Ovary (tissue), 9 donors: ENCODE data around the gene RBBP8. TPM values are rescaled to one million over a fixed set of nuclear protein-coding genes. Genes with fewer than 3 reads are reported as not detected.

Experiments
- DNase-seq, 5 donors: peaks; one replicate each; pipeline ENCODE4 v3.0.0-alpha.2; 2019 to 2020
- H3K27ac ChIP-seq, 2 donors: fragments of 200-600 bp; one replicate each; pipeline versions ENCODE4 v1.5.1 to v1.8.0; 2019 to 2022
- H3K27me3 ChIP-seq: fragments of 200-600 bp; one replicate; pipeline ENCODE4 v1.8.0; 2022
- H3K36me3 ChIP-seq: fragments of 200-600 bp; sonication (generic); one replicate; pipeline ENCODE4 v1.5.1; 2019
- H3K4me1 ChIP-seq: one replicate; pipeline ENCODE4 v1.8.1; 2013; ENCODE audit warnings: mild to moderate bottlenecking, moderate library complexity; ENCODE audit not compliant: insufficient read depth
- H3K4me3 ChIP-seq: fragments of 200-600 bp; sonication (generic); one replicate; pipeline ENCODE4 v1.5.1; 2017
- H3K9me3 ChIP-seq, 2 donors: fragments of 200-600 bp in 1 of 2; sonication (generic) in 1 of 2; one replicate each; pipeline versions ENCODE4 v1.5.1 to v1.8.1; 2013 to 2019; ENCODE audit warnings: mild to moderate bottlenecking in 1 of 2, moderate library complexity in 1 of 2
- EP300 ChIP-seq: sonication (generic); formaldehyde crosslinking; IDR thresholded peaks from one replicate; pipeline ENCODE4 v1.6.1; 2017; ENCODE audit warnings: antibody characterized with exemption
- POLR2A ChIP-seq: fragments of 450-650 bp; IDR thresholded peaks from one replicate; pipeline ENCODE4 v1.6.1; 2017; ENCODE audit warnings: antibody characterized with exemption, mild to moderate bottlenecking, moderate library complexity
- WGBS, 3 donors: extraction: QIAGEN DNeasy Blood & Tissue Kit in 1 of 3; methylation state at CpG; one replicate each; pipeline versions ENCODE4 v1.1.5 to v1.1.7; 2013 to 2017; 5-methylcytosine and 5-hydroxymethylcytosine counted together
- intact Hi-C, 4 donors: fragments of 100-400 bp; cut with DNase I; formaldehyde crosslinking; loops; one replicate each; pipeline versions ENCODE4 v1.11.0 to v1.15.1; 2022 to 2023
- polyA plus RNA-seq, 2 donors: library from polyadenylated mRNA; stranded (reverse); fragments of 200-250 nt in 1 of 2; fragments of 350-450 nt in 1 of 2; fragmentation: Illumina TruSeq in 1 of 2; extraction: RNeasy Lipid Tissue Mini Kit (QIAGEN cat#74804) in 1 of 2; gene quantifications; one replicate each; pipeline ENCODE4 v1.2.3, GENCODE V29; 2013 to 2014
- total RNA-seq, 7 donors: library from RNA; depleted of rRNA in 2 of 7; stranded (reverse); fragments of >200 nt in 2 of 7; fragmentation: NEBNext Ultra II Directional in 3 of 7; extraction: Animal tissue kit (Norgen Biotek cat#: 25700) in 3 of 7; gene quantifications; one replicate each; pipeline versions ENCODE4 v1.1.0 to v1.2.4, GENCODE V29; 2016 to 2023
- TF ChIP-seq, protein P1 (sequence below), 3 donors: fragments of 450-650 bp in 2 of 3; fragments of 200-600 bp in 1 of 3; IDR thresholded peaks; one replicate each; pipeline versions ENCODE4 v1.5.1 to v1.8.0; 2016 to 2022; ENCODE audit warnings: antibody characterized with exemption in 3 of 3, mild to moderate bottlenecking in 1 of 3
- donor health status: DM: no; HTN: no; CAD: no; lungs with moderate emphysema.
- donor health status: DM: no; HTN: no; CAD: no.
- donor health status: Bipolar disorder and iron deficiency.
- donor health status: DM: yes; HTN: yes; CAD: no.
- donor health status: DM: no; HTN: no; CAD: no.
- donor health status: DM: yes; HTN: yes; CAD: no.

Gene RBBP8
- total and polyA plus RNA-seq, 9 donors, result 7.3 to 59.4 (median 13.6) TPM

DNA sequence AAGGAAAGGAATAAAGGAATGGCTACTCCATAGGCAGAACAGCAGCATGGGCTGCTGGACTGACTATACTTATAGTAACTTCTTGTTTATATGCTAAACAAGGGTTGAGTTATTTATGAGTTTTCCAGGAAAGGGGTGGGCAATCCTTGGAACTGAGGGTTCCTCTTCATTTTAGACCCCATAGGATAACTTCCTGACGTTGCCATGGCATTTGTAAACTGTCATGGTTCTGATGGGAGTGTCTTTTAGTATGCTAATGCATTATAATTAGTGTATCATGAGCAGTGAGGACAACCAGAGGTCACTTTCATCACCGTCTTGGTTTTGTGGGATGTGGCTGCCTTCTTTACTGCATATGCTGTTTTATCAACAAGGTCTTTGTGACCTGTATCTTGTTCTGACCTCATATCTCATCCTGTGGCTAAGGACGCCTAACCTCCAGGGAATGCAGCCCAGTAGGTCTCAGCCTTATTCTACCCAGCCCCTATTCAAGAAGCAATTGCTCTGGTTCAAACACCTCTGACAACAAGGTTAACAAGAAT, 103.6 kb downstream of the RBBP8 start:
- TF ChIP-seq, protein P1, sequence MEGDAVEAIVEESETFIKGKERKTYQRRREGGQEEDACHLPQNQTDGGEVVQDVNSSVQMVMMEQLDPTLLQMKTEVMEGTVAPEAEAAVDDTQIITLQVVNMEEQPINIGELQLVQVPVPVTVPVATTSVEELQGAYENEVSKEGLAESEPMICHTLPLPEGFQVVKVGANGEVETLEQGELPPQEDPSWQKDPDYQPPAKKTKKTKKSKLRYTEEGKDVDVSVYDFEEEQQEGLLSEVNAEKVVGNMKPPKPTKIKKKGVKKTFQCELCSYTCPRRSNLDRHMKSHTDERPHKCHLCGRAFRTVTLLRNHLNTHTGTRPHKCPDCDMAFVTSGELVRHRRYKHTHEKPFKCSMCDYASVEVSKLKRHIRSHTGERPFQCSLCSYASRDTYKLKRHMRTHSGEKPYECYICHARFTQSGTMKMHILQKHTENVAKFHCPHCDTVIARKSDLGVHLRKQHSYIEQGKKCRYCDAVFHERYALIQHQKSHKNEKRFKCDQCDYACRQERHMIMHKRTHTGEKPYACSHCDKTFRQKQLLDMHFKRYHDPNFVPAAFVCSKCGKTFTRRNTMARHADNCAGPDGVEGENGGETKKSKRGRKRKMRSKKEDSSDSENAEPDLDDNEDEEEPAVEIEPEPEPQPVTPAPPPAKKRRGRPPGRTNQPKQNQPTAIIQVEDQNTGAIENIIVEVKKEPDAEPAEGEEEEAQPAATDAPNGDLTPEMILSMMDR (IDR thresholded peaks at IDR 0.05), result no peak
- TF ChIP-seq EP300, result no peak
- no peak for TF ChIP-seq POLR2A
- intact Hi-C loops, result loop anchor here in 2 of 4 donors (5.0 to 10.0 kb wide), 2 partner anchors 49 to 368 kb away; no protein-coding TSS in a partner anchor
- no peaks in the 10 kb centered on the region for H3K9me3 ChIP-seq
- H3K4me3 ChIP-seq, result no peak overlapping the region
- no peaks in the 10 kb centered on the region for H3K36me3 ChIP-seq
- WGBS, 3 donors, result 51 to 59% (median 56%) methylated on average over 3 of the region's 3 CpGs
- no peak overlapping the region for H3K27ac ChIP-seq
- H3K4me1 ChIP-seq, result no peaks in the 10 kb centered on the region
- DNase-seq, result no peak
- no peaks in the 10 kb centered on the region for H3K27me3 ChIP-seq

DNA sequence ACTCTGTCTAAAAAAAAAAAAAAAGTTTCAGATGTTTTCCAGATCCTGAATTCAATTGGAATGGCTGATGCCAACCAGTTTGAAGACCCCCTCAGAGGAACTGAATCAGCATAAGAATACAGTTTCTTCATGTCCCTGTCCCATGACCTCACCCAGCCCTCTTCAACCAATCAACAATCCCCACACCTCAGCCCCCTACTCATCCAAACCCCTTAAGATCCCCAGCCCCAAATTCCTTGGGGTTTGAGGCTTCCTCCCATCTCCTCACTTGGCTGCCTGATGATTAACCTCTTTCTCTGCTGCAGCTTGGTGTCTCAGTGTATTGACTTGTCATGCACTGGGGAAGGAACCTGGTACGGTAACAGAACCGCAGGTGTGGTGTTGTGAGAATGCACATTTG, 104.5 kb downstream of the RBBP8 start:
- intact Hi-C loops, result loop anchor here in 2 of 4 donors (5.0 to 10.0 kb wide), 2 partner anchors 50 to 367 kb away; no protein-coding TSS in a partner anchor

DNA sequence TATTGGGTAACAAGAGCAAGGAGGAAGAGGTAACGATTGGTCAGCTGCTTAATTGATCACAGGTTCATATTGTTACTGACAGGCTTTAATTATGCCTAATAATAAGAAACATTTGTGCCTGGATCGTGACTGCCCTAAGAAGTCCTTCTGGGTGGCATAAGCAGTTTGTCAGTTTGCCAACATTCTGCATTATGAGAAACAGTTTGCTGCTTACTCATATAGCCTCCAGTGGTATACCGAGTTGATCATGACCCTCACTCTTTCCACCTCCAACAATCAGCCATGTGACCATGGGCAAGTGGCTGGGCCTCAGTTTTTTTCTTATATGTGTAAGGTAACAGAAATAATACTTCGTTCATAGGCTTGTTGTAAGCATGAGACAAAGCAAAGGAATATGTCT, 105.6 kb downstream of the RBBP8 start:
- intact Hi-C loops, result loop anchor here in 2 of 4 donors (5.0 to 10.0 kb wide), 2 partner anchors 51 to 366 kb away; no protein-coding TSS in a partner anchor
- no peaks in the 10 kb centered on the region for H3K36me3 ChIP-seq
- no peak overlapping the region for H3K4me3 ChIP-seq
- no peak overlapping the region for H3K27ac ChIP-seq
- TF ChIP-seq EP300 (no peak), POLR2A (no peak)
- TF ChIP-seq, protein P1 (IDR thresholded peaks at IDR 0.05), result no peak
- no peak for DNase-seq
- no peaks in the 10 kb centered on the region for H3K4me1 ChIP-seq
- no peaks in the 10 kb centered on the region for H3K9me3 ChIP-seq
- WGBS, 3 donors, result 73 to 84% (median 80%) methylated on average over 4 of the region's 4 CpGs
- H3K27me3 ChIP-seq, result no peaks in the 10 kb centered on the region

More for the DNA sequence above, 104.5 kb downstream of the RBBP8 start:
- Histone ChIP-seq H3K27ac (no peak overlapping the region), H3K9me3 (no peaks in the 10 kb centered on the region), H3K4me3 (no peak overlapping the region), H3K4me1 (no peaks in the 10 kb centered on the region), H3K27me3 (no peaks in the 10 kb centered on the region), H3K36me3 (no peaks in the 10 kb centered on the region)
- TF ChIP-seq, protein P1 (IDR thresholded peaks at IDR 0.05), result no peak
- TF ChIP-seq EP300, result no peak
- no peak for TF ChIP-seq POLR2A
- 88 to 100% (median 93%) methylated on average over 2 of the region's 2 CpGs for WGBS, 3 donors
- DNase-seq, result no peak

DNA sequence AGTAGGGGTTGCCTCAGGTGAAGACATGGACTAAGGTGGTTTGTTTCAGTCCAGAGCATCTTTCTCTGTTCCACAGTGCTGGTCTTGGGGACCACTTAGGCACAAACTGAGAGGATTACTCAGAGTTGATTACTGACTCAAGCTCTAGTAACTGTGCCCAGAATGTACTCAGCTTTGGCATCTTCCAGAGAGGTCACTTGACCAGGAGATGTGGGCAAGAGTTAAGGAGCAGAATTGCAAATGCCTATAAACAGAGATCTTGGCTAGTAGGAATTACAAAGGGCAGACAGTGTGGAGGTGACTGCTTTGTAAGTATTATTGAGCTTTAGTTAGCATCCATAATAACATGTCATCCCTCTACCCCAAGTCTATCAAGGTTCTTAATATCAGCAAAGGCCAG, 109.0 kb downstream of the RBBP8 start:
- no peak for DNase-seq
- Histone ChIP-seq H3K27me3 (no peaks in the 10 kb centered on the region), H3K4me1 (no peaks in the 10 kb centered on the region), H3K9me3 (no peaks in the 10 kb centered on the region), H3K27ac (no peak overlapping the region), H3K36me3 (no peaks in the 10 kb centered on the region), H3K4me3 (no peak overlapping the region)
- TF ChIP-seq EP300 (no peak), POLR2A (no peak)
- TF ChIP-seq, protein P1 (IDR thresholded peaks at IDR 0.05), result no peak
- intact Hi-C loops, result loop anchor here in 1 of 4 donors (10.0 kb wide), 1 partner anchor 343 kb away; no protein-coding TSS in a partner anchor
